ENCODE results near the gene COL25A1. TPM values are rescaled to one million over a fixed set of nuclear protein-coding genes. Genes with fewer than 3 reads are reported as not detected.

Gene COL25A1
- total and polyA plus RNA-seq, 4 donors = 0.61 to 4.4 (median 2.1) TPM

DNA sequence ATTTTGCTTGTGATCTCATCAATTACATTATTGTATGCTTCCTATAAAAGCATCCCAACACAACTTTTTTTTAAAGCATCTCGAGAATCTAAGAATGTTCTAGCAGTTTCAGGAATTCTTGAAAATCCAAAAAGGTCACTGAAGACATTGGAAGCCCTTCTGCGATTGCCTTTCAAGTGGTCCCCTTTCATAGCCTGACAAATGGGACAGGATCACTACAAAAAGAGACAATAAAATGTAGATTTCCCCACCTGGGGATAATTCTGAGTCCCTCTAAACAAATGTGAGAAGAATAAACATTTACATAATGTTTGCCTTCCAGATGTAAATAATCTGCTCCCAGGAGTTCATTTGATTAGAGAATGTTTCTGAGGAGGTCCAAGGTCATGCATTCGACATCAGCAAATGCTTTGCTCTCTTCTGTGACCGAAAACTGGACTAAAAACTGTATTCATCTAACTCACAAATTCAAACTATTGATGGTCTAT, 116.0 kb downstream of the COL25A1 start:
- no peaks in the 10 kb centered on the region for H3K4me1 ChIP-seq (ENCODE audit: control insufficient read depth in 4 of 4, insufficient read depth in 4 of 4, low read length in 3 of 4)
- H3K9me3 ChIP-seq (ENCODE audit: control insufficient read depth in 4 of 4, low read length in 3 of 4) = no peaks in the 10 kb centered on the region
- TF ChIP-seq RAD21 (IDR thresholded peaks at IDR 0.05) = no peak
- TF ChIP-seq FOXA2 (IDR thresholded peaks at IDR 0.05) = no peak
- TF ChIP-seq, protein P1, sequence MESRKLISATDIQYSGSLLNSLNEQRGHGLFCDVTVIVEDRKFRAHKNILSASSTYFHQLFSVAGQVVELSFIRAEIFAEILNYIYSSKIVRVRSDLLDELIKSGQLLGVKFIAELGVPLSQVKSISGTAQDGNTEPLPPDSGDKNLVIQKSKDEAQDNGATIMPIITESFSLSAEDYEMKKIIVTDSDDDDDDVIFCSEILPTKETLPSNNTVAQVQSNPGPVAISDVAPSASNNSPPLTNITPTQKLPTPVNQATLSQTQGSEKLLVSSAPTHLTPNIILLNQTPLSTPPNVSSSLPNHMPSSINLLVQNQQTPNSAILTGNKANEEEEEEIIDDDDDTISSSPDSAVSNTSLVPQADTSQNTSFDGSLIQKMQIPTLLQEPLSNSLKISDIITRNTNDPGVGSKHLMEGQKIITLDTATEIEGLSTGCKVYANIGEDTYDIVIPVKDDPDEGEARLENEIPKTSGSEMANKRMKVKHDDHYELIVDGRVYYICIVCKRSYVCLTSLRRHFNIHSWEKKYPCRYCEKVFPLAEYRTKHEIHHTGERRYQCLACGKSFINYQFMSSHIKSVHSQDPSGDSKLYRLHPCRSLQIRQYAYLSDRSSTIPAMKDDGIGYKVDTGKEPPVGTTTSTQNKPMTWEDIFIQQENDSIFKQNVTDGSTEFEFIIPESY (IDR thresholded peaks at IDR 0.05) = no peak
- TF ChIP-seq, protein P2, sequence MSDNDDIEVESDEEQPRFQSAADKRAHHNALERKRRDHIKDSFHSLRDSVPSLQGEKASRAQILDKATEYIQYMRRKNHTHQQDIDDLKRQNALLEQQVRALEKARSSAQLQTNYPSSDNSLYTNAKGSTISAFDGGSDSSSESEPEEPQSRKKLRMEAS (IDR thresholded peaks at IDR 0.05) = no peak
- 50% methylated on average over 4 of the region's 4 CpGs for WGBS
- H3K36me3 ChIP-seq (ENCODE audit: control insufficient read depth in 4 of 4, insufficient read depth in 3 of 4, low read depth in 1 of 4, low read length in 3 of 4) = no peaks in the 10 kb centered on the region
- no peaks in the 10 kb centered on the region for H3K27me3 ChIP-seq (ENCODE audit: control insufficient read depth in 4 of 4, insufficient read depth in 4 of 4, low read length in 3 of 4)
- no peak for DNase-seq (ENCODE audit: low spot score)
- H3K27ac ChIP-seq (ENCODE audit: low read depth in 1 of 2, low read length in 2 of 2) = no peak overlapping the region
- no peak overlapping the region for H3K9ac ChIP-seq (ENCODE audit: low read depth in 1 of 2, low read length in 2 of 2)
- no peak overlapping the region for H3K4me3 ChIP-seq (ENCODE audit: low read depth in 1 of 3, low read length in 3 of 3)

DNA sequence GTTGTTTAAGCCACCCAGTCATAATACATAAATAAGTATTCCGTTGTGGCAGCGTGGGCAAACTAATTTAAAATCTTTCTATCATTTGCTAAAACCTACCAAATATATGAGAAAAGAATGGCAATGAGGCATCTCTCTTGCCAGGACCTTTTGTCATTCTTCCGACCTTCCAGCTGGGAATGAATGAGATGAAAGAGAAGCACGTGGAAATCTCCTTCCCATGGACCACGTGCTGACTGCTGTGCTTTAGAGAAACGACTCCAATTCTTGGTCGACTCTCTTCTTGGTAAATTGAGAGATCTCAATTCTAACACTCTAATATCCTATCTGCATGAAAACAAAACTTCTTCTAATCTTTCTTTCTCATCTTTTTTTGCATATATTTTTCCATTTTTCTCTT, 116.5 kb downstream of the COL25A1 start:
- Histone ChIP-seq H3K9me3 (ENCODE audit: control insufficient read depth in 4 of 4, low read length in 3 of 4) (no peaks in the 10 kb centered on the region), H3K27me3 (ENCODE audit: control insufficient read depth in 4 of 4, insufficient read depth in 4 of 4, low read length in 3 of 4) (no peaks in the 10 kb centered on the region), H3K9ac (ENCODE audit: low read depth in 1 of 2, low read length in 2 of 2) (no peak overlapping the region), H3K36me3 (ENCODE audit: control insufficient read depth in 4 of 4, insufficient read depth in 3 of 4, low read depth in 1 of 4, low read length in 3 of 4) (no peaks in the 10 kb centered on the region), H3K4me1 (ENCODE audit: control insufficient read depth in 4 of 4, insufficient read depth in 4 of 4, low read length in 3 of 4) (no peaks in the 10 kb centered on the region), H3K4me3 (ENCODE audit: low read depth in 1 of 3, low read length in 3 of 3) (no peak overlapping the region), H3K27ac (ENCODE audit: low read depth in 1 of 2, low read length in 2 of 2) (no peak overlapping the region)
- no peak for DNase-seq (ENCODE audit: low spot score)
- TF ChIP-seq, protein P3, sequence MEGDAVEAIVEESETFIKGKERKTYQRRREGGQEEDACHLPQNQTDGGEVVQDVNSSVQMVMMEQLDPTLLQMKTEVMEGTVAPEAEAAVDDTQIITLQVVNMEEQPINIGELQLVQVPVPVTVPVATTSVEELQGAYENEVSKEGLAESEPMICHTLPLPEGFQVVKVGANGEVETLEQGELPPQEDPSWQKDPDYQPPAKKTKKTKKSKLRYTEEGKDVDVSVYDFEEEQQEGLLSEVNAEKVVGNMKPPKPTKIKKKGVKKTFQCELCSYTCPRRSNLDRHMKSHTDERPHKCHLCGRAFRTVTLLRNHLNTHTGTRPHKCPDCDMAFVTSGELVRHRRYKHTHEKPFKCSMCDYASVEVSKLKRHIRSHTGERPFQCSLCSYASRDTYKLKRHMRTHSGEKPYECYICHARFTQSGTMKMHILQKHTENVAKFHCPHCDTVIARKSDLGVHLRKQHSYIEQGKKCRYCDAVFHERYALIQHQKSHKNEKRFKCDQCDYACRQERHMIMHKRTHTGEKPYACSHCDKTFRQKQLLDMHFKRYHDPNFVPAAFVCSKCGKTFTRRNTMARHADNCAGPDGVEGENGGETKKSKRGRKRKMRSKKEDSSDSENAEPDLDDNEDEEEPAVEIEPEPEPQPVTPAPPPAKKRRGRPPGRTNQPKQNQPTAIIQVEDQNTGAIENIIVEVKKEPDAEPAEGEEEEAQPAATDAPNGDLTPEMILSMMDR (IDR thresholded peaks at IDR 0.05; ENCODE audit: low read depth, low read length, missing input control) = no peak
- TF ChIP-seq HNF4A (conservative IDR thresholded peaks at IDR 0.05) (no peak), NR2F2 (IDR thresholded peaks at IDR 0.05) (no peak), TAF1 (conservative IDR thresholded peaks at IDR 0.05) (no peak), GABPA (IDR thresholded peaks at IDR 0.05 in 1 of 2, conservative IDR thresholded peaks at IDR 0.05 in 1 of 2) (no peak), FOXA1 (IDR thresholded peaks at IDR 0.05) (no peak), HNF4G (IDR thresholded peaks at IDR 0.05) (no peak), YY1 (IDR thresholded peaks at IDR 0.05) (no peak)
- TF ChIP-seq, protein P4, sequence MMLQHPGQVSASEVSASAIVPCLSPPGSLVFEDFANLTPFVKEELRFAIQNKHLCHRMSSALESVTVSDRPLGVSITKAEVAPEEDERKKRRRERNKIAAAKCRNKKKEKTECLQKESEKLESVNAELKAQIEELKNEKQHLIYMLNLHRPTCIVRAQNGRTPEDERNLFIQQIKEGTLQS (IDR thresholded peaks at IDR 0.05) = no peak
- TF ChIP-seq, protein P2 (IDR thresholded peaks at IDR 0.05) = no peak
- TF ChIP-seq, protein P1 (IDR thresholded peaks at IDR 0.05) = no peak
- TF ChIP-seq, protein P5, sequence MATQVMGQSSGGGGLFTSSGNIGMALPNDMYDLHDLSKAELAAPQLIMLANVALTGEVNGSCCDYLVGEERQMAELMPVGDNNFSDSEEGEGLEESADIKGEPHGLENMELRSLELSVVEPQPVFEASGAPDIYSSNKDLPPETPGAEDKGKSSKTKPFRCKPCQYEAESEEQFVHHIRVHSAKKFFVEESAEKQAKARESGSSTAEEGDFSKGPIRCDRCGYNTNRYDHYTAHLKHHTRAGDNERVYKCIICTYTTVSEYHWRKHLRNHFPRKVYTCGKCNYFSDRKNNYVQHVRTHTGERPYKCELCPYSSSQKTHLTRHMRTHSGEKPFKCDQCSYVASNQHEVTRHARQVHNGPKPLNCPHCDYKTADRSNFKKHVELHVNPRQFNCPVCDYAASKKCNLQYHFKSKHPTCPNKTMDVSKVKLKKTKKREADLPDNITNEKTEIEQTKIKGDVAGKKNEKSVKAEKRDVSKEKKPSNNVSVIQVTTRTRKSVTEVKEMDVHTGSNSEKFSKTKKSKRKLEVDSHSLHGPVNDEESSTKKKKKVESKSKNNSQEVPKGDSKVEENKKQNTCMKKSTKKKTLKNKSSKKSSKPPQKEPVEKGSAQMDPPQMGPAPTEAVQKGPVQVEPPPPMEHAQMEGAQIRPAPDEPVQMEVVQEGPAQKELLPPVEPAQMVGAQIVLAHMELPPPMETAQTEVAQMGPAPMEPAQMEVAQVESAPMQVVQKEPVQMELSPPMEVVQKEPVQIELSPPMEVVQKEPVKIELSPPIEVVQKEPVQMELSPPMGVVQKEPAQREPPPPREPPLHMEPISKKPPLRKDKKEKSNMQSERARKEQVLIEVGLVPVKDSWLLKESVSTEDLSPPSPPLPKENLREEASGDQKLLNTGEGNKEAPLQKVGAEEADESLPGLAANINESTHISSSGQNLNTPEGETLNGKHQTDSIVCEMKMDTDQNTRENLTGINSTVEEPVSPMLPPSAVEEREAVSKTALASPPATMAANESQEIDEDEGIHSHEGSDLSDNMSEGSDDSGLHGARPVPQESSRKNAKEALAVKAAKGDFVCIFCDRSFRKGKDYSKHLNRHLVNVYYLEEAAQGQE (IDR thresholded peaks at IDR 0.05) = no peak
- 65% methylated on average over 7 of the region's 7 CpGs for WGBS
